ENCODE measurements around the gene HPCAL1.
A peak's percentile ranks its signal among the peaks of the same experiment; 100 is the strongest.
"Not testable (repeated sequence)": the region's sequence is repeated elsewhere in the genome, so short reads cannot be mapped to it uniquely, and the experiment has no call there.

Gene HPCAL1

DNA sequence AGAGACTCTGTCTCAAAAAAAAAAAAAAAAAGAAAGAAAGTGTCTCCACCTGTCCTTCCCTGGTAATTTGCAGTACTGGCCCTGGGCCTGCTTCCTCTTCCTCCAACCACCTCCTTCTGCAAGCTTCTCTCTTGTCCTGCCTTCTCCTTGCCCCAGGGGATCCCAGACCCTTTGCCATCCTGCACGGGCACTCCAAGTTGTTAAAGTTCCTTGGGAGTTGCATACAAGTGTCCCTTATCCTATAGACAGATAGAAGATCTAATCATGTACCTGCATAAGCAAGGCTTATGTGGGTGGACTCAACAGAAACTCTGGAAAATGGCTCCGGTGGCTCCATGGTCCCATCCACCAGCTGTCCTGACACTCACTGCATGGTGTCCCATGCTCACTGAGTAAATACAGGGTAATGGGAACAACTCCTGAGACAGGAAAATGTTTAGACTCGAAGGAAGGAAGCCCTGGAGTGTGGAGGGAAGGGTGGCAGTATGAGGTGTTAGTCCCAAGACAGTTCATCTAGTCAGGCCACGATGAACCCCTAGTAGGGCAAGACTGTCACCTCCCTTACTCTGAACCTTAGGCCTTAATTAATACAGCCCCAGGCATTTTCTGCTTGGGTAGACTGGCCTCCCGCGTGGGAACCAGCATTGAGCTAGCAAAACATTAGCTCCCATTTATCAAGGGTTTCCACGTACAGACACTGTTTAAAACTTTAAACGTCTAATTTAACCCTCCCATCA lies 128.3 kb downstream of the HPCAL1 start:
- DNase-seq: no peak

DNA sequence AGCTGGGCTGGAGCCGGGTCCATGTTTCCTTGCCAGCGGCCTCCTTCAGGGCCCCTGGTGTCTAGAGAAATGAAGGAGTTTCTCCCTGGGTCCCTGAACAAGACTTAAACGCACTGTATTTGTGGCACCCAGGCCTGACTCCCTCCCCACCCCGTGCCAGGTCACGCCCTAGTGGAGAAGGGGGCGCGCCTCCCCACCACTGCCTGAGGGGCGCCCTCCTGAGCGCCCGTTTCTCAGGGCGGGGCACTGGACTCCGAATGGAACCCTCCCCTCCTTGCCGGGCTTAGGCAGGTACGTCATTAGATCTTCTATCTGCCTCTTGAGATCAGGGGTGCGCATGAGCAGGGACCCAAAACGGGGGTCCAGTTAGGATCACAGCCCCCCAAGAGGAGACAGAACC lies 129.1 kb downstream of the HPCAL1 start:
- no peak for DNase-seq

GRCh38 chr2:10432311-10433181 lies 129.8 kb downstream of the HPCAL1 start:
- DNase-seq: no peak

DNA sequence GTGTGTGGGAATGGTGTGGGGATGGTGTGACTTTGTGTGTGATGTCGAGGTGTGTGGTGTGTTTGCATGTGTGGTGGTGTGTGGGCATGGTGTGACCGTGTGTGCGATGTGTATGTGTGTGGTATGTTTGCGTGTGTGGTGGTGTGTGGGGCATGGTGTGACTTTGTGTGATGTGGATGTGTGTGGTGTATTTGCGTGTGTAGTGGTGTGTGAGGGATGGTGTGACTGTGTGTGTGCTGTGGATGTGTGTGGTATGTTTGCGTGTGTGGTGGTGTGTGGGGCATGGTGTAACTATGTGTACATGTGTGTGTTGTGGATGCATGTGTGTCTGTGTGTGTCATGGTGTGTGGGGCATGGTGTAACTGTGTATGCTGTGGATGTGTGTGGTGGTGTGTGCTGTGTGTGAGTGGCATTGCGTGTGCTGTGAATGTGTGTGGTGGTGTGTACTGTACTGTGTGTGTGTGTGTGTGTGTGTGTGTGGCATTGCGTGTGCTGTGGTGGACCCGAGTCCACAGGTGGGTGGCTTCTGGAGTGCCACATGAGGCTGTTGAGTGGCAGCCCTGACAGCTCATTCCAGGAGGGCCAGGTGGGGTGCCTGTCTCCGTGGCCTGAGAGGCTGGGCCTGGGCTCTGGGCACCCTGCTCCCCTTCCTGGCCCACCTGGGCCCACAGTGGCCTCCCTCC lies 130.7 kb downstream of the HPCAL1 start:
- no peak for DNase-seq

- DNase-seq: no peak
These were observed 131.5 kb downstream of the HPCAL1 start for GRCh38 chr2:10433947-10434885.

GRCh38 chr2:10434886-10435819 lies 132.4 kb downstream of the HPCAL1 start:
- peak; percentile 79 for DNase-seq

- DNase-seq: no peak
These were observed 133.1 kb downstream of the HPCAL1 start for GRCh38 chr2:10435820-10436204.

DNA sequence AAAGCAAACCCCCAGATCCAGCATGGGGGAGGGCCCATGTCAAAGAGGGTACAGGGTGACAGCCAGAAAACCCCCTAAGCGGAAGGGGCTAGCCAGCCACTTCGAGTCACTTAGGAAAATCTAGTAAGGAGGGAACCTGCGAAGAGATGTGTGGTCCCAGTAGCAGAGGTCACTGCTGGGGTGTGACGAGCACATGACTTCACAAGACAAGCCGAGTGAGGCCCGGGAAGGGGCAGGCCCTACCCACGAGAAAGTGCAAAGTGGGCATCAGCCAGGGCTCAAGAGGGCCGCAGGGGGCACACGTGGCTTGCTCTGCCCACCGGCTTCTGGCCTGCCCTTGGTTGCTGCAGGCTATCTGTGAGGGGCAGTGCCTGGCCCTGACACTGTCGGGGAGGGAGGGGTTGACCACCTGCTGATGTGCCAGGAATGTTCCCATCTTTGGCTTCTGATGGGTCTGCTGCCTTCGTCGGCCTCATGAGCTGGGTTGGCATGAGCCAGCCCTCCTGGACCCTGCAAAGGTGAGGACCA lies 133.9 kb downstream of the HPCAL1 start:
- no peak for DNase-seq

- no peak for DNase-seq
These were observed 135.1 kb downstream of the HPCAL1 start for GRCh38 chr2:10437806-10438205.

DNA sequence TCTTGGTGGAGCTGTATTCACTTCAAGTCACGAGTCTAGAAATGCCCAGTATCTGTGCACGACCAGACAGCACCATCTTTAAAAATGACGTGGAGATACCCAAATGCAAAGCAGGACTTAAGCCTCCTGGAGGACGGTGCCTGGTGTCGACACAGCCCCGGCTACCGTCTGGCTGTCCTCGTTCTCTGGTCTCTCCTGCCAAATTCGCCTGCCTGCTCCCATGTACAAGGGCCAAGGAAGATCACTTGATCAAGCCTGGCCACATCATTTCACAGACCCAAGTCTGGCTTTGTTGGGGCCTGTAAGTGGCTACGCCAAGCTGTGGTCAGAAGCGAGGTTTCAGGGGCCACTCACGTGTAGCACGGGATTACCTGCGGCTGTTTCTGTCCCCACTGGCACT lies 136.0 kb downstream of the HPCAL1 start:
- DNase-seq: no peak

DNA sequence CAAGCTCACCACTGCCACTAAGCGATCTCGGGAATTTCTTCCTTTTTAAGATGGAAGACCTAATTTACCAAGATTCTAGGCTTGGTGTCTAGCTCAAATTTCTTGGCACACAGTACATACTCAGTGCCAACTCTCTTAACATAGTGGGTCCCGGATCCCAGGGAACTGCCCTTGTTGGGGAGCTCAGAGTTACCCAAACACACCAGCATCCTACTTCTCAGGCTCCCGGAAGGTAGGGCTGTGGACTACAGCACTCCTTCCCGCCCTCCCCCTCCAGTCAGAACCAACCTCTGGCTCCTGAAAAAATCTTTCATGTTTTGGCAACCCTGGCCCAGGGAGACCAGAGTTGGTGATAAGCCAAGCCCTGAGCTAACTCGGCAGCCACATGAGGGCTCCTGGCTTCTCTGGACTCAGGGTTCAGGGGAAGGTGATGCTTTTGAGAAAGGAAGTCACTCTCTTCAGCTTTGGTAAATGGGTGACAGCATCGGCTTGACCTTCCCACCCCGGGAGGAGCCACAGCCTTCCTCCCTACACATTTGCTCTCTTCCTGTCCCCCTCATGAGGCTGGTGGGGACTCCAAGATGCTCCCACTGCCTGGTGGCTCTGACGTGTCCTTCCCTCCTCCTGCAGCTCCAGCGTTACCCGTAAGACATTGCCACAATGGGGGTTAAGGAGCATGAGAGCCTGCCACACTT lies 136.6 kb downstream of the HPCAL1 start:
- DNase-seq: no peak

DNA sequence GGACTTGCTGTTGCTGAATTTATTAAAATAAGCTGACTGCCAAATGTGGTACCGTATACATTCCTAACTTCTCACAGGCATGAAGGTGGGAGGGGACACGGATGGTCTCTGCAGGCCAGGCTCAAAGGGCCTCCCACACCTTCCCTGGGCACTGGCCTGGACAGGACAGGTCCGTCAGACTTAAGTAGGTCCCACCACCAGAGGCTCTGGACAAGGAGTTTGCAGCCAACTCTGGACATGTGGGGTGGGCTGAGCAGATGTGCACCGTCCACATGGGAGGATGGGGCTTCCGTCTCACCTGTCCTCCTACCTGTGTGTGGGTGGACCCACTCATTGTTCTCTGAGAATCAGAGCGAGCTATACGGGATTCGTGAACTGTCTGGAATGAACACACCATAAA lies 137.3 kb downstream of the HPCAL1 start:
- no peak for DNase-seq

GRCh38 chr2:10440736-10441135 lies 138.0 kb downstream of the HPCAL1 start:
- DNase-seq: no peak

DNA sequence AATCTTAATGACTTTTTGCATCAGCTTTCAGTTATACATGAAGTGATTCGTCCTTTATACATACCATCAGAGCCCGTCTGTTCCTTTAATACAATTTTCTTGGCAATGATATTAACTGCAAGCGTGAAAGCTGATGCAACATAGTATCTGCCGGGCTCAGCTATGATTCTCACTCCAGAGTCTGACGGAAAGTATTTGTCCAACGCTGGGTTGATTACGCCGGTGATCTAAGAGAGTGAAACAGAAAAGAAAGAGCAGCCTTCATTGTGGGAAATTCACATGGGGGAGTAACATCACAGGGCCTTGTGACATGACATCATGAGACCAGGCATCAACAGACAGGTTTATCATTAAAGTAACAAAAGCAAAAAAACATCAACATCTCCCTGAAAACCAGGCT lies 139.2 kb downstream of the HPCAL1 start:
- DNase-seq: no peak

DNA sequence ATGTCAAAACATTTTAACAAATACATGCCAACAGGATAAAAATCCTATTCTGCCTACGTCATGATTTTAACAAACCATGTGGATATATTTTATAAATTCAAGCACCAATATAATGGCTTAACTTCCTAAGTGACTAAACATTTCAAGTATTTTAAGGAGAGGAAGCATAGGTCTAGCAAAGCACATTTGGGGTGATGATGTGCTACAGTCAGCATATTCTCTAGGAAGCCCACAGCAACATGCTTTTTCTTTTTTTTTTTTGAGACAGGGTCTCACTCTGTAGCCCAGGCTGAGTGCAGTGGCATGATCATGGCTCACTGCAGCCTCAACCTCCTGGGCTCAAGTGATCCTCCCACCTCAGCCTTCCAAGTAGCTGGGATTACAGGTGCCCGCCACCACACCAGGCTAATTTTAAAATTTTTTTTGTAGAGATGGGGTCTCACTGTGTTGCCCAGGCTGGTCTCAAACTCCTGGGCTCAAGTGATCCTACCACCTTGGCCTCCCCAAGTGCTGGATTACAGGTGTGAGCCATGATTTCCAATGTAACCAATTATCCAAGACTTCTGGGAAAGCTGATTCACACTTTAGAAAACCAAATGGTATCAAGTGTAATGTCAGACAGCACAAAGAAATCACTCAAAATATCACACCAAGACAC lies 139.9 kb downstream of the HPCAL1 start:
- not testable (repeated sequence) for DNase-seq

- peak; percentile 84 for DNase-seq
These were observed 141.8 kb downstream of the HPCAL1 start for GRCh38 chr2:10444463-10444862.

DNA sequence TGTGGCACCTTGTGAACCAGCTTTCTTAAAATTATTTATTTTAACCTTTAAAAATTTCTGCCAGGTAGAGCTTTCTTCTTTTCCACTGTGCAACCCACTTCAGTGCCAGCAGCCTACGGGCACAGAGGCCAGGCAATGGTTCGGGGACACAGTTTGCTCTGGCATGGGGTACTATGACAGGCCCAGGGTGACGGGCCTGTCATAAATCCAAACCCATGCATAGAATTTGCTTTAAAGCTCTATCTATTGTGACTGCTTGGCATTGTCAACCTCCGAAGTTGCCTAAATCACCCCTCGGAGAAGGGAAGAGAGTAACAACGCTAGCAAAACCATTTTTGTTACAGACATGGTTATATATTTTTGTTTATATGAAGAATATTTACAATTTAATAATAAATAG lies 143.9 kb downstream of the HPCAL1 start:
- no peak for DNase-seq

DNA sequence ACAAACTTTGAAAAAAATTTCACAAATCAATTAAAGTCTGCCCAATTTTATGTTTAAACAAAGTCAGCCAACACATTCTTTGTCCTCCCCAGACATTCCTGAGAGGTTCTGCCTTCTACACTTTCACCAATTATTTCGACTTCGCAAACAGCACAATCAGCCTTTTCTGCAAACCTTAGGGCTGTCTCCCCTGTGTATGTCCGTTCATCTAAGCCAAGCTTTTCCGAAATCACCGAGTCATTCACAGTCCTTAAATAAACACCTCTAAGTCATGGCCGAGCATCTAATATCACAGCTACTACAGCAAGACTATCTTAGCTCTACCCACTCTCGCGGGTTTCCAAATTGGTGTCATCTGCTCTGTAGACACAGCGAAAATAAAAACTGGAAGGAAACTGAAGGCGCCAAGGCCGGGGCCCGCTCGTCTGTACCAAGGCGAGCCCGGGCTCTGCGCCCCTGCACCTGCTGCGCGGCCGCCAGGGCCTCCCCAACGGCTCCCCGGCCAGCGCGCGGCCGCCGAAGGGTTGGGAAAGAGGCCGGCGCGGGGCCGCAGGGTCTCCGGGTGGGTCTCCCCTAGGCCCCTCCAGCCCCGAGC lies 144.7 kb downstream of the HPCAL1 start:
- peak; percentile 51 for DNase-seq

- DNase-seq: peak; percentile 98
These were observed 145.3 kb downstream of the HPCAL1 start, which contains the start of gene ODC1 for GRCh38 chr2:10447895-10448575. ODC1 (minus strand) TSS chr2:10448327; CDS start chr2:10445032, 3,295 bp downstream.
